GM13976 (cell line): Measurements from ENCODE around the gene S100A14.

Experiments used
- DNase-seq: peaks from one replicate; pipeline ENCODE4 v3.0.0; 2012; ENCODE audit warnings: low spot score
- in situ Hi-C: fragments of 300-500 bp; cut with MboI; formaldehyde crosslinking; loops from one replicate; pipeline ENCODE4 v1.12.0; 2022; ENCODE audit warnings: low sequenced_read_pairs, mixed read lengths, inconsistent platforms; ENCODE audit not compliant: unreplicated experiment
- TF ChIP-seq, protein P1 (sequence below): IDR thresholded peaks from 2 replicates; pipeline ENCODE4 v1.5.1; 2012; ENCODE audit warnings: borderline replicate concordance, mild to moderate bottlenecking; ENCODE audit not compliant: insufficient read depth; ENCODE audit errors: extremely low read depth, missing control alignments, control extremely low read depth

Gene S100A14

DNA sequence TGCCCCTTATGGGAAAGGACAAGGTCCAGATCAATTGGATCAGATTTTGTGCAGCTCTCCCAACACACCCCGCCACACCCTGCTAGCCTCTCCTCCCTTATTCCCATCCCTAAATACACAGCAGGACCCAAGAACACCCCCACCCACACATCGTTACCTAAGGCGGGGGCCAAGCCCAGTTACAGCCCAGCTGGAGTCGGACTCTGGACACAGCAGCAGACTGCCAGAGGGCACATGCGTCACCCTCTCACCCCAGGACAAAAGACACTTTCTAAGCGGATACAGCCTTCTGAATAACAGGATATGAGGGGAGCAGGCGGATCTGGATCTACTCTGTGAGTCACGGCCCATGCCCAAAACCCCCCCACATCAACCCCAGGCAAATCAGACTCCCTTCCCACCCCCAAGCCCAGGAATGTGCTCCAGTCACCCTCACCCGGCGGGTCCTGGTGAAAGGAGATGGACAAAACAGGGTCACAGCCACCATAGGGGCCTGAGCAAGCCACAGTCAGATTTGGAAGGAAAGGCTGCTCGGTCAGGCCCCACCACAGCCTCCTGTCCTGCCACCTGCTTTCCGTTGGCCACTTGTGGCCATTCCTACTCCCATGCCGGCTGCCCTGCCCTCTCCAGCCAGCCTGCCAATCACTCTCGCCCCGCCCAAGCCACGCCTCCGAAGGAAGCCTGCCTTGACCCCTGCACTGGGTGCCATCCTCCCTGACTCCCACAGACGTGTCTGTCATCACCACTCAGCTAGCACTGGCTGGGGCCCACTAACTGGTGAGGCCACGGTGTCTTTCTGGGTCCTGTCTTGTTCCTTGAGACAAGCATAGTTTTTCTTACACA is 7.2 kb downstream of the S100A14 start:
- TF ChIP-seq, protein P1, sequence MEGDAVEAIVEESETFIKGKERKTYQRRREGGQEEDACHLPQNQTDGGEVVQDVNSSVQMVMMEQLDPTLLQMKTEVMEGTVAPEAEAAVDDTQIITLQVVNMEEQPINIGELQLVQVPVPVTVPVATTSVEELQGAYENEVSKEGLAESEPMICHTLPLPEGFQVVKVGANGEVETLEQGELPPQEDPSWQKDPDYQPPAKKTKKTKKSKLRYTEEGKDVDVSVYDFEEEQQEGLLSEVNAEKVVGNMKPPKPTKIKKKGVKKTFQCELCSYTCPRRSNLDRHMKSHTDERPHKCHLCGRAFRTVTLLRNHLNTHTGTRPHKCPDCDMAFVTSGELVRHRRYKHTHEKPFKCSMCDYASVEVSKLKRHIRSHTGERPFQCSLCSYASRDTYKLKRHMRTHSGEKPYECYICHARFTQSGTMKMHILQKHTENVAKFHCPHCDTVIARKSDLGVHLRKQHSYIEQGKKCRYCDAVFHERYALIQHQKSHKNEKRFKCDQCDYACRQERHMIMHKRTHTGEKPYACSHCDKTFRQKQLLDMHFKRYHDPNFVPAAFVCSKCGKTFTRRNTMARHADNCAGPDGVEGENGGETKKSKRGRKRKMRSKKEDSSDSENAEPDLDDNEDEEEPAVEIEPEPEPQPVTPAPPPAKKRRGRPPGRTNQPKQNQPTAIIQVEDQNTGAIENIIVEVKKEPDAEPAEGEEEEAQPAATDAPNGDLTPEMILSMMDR = no peak
- DNase-seq = no peak
- in situ Hi-C loops = no loop called here

DNA sequence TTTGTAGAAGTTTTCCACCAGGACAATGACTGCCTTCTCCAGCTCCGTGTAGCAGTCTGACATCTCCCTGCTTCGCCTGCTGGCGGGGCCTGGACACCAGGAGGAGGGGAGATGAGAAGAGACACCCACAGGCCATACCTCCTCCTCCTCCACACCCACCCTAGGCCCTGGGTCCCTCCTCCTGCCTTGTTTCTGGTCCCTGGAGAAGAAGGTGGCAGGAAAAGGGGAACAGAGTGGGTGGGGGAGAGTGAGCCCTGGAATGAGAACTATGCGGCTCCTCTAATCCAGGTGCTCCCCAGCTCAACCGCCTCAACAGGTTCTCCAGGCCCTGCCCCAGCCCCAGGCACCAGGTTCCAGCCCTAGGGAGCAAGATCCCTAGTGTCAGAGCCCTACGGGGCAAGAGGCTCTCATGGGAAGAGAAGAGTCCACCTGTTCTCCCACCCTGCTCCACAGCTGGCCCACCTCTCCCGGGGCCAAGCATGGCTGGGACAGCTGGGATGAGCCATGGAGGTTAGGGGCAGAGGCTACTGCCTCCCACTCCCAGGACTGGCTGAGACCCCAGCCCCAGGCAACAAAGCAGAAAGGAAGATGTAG is 7.9 kb downstream of the S100A14 start:
- in situ Hi-C loops = no loop called here
- DNase-seq = no peak
- TF ChIP-seq, protein P1 = no peak

DNA sequence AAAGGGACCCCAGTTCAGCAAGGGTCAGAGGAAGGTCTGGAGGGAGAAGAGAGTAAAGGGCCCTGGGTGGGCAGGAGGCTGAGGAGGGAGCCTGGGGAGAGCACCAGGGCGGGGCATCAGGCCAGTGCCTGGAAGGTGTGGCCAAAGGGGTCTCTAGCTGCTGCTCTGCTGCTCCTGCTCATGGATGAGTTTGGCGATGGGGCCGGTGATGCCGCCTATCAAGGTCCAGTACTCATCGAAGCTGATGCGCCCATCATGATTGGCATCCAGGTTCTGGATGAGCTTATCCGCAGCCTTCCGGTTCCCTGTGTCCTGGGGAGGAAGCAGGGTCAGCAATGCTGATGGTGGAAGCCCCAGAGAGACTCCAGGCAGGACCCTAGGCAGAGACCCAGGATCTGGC is 8.7 kb downstream of the S100A14 start:
- DNase-seq = no peak
- TF ChIP-seq, protein P1 = no peak
- in situ Hi-C loops = no loop called here

DNA sequence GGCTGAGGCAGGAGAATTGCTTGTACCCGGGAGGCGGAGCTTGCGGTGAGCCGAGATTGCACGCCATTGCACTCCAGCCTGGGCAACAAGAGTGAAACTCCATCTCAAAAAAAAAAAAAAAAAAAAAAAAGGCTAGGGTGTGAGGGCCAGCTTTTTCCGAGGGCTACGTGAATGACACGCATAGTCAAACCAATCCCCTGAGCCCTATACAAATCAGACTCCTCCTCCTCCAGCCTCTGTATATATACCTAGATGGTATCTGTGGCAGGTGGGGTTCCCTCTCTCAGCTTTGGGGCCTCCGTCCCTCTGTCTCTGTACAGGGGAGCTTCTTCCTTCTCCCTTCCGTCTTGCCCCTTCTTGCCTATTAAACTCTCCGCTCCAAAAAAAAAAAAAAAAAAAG is 9.9 kb downstream of the S100A14 start:
- in situ Hi-C loops = no loop called here
- TF ChIP-seq, protein P1 = no peak
- no peak for DNase-seq

DNA sequence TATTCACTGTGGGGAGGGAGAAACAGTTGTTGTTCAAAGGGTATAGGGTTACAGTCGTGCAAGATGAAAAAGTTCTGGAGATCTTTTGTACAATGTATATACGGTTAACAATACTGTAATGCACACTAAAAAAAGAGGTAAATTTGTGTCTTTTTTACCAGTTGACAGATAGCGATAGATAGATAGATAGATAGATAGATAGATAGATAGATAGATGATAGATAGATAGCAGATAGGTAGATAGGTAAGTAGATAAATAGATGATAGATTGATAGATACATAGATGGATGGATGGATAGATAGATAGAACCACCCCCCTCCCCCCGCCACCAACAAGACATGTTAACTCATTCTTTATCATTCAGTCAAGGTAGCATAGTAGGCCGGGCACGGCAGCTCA is 13.4 kb downstream of the S100A14 start:
- DNase-seq = no peak
- TF ChIP-seq, protein P1 = no peak
- in situ Hi-C loops = no loop called here

DNA sequence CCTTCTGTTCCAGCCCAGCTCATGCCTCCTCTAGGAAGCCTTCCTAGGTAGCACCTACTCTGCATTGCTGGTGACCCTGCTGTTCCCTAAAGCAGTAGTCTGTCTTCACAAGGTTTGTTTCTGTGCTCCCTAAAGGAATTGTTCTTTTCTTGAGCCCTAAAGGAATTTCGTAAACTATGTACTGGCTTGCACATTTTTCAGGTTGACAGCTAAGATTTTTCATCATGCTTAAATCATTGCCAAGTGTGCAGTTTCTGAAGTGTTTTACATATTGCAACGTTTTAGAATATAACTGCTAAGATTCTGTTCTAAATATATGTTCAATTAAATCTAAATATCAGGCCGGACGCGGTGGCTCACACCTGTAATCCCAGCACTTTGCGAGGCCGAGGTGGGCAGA is 16.3 kb downstream of the S100A14 start:
- TF ChIP-seq, protein P1 = no peak
- no peak for DNase-seq
- in situ Hi-C loops = no loop called here
